GM19193 (cell line): ENCODE data around the gene TNF.
A peak's percentile ranks its signal among the peaks of the same experiment; 100 is the strongest.

Experiments used
- POLR2A ChIP-seq: IDR thresholded peaks from 4 replicates; pipeline ENCODE4 v1.6.1; 2011; ENCODE audit not compliant: insufficient read depth, insufficient read length; ENCODE audit errors: extremely low read depth

The TNF gene

GRCh38 chr6:31558631-31559500 is 16.5 kb upstream of the TNF start:
- TF ChIP-seq POLR2A = peak; percentile 63

GRCh38 chr6:31559606-31559957 is 15.8 kb upstream of the TNF start:
- no peak for TF ChIP-seq POLR2A

GRCh38 chr6:31559958-31560696 is 15.2 kb upstream of the TNF start:
- peak; percentile 31 for TF ChIP-seq POLR2A

DNA sequence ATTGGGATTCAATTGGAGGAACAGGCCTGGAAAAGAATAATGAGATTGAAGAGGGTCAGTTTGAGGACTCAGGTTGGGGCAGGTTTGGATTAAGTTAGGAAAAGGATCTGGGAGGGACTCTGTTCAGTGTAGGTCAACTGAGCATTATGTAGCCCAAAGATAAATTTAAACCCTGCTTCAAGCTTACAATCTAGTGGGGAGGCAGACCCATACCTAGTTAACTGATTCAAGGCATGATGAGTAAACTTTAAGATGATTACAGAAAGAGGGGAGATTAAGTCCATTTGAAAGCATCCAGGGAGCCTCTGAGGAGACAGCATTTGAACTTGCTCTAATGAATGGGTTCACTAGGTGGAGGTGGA is 14.7 kb upstream of the TNF start:
- no peak for TF ChIP-seq POLR2A

- no peak for TF ChIP-seq POLR2A
Observed at GRCh38 chr6:31567531-31568370, 7.6 kb upstream of the TNF start.

DNA sequence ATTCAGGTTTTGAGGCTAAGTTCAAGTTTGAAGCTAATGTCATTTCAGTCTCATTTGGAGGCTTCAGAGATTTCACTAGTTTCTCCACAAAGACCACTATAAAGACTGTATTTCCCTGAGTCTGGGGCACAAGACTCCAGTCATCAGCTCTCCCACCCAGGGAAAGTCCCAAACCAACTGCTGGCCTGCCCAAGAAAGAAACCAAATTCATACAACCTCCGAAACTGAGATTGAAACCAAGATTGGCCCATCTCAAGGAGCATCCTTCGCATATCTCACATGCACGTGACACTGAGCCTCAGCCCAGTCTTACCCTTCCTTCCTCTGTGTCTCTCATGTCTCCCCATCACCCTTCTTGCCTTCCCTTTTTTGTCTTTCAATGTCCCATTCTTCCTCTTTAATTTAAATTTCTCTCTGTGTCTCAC is 6.8 kb upstream of the TNF start:
- TF ChIP-seq POLR2A = peak; percentile 39

DNA sequence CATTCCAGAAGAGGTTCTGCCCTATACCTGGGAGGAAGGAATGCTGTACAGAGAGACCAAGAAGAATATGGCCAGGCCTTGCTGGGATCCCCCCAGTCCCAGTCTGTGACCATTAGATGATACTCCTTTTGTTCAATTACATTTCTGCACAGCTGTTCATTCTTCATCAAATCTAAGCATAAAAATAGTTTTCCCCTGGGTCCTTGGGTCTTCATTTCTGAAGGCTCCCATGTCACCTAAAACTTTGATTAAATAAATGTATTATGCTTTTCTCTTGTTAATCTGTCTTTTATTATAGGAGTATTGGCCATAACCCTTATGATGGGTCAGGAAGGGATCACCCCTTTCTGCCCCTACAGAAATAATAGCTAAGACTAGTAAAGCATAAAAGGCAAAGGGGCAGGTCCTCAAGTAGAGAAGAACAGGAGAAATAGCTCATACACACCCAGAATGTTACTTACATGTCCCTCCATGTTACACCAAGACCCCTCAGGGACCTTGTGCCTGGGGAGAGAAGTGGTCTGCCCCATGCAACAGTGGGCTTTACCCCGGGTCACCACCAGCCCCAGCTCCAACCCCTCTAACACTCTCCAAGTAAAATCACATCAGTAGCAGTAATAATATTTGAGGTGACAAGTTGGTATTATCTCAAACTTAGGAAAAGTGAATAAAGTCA is 5.4 kb upstream of the TNF start:
- TF ChIP-seq POLR2A = no peak

GRCh38 chr6:31572041-31572911 is 3.1 kb upstream of the TNF start, which contains the start of gene LTA:
TSS of gene LTA (plus strand) at chr6:31572289. CDS start at chr6:31572743, 454 bp downstream.
- peak; percentile 92 for TF ChIP-seq POLR2A

GRCh38 chr6:31573239-31574105 is 1.9 kb upstream of the TNF start:
- peak; percentile 9 for TF ChIP-seq POLR2A

DNA sequence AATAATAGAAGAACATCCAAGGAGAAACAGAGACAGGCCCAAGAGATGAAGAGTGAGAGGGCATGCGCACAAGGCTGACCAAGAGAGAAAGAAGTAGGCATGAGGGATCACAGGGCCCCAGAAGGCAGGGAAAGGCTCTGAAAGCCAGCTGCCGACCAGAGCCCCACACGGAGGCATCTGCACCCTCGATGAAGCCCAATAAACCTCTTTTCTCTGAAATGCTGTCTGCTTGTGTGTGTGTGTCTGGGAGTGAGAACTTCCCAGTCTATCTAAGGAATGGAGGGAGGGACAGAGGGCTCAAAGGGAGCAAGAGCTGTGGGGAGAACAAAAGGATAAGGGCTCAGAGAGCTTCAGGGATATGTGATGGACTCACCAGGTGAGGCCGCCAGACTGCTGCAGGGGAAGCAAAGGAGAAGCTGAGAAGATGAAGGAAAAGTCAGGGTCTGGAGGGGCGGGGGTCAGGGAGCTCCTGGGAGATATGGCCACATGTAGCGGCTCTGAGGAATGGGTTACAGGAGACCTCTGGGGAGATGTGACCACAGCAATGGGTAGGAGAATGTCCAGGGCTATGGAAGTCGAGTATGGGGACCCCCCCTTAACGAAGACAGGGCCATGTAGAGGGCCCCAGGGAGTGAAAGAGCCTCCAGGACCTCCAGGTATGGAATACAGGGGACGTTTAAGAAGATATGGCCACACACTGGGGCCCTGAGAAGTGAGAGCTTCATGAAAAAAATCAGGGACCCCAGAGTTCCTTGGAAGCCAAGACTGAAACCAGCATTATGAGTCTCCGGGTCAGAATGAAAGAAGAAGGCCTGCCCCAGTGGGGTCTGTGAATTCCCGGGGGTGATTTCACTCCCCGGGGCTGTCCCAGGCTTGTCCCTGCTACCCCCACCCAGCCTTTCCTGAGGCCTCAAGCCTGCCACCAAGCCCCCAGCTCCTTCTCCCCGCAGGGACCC is 981 bp upstream of the TNF start:
- peak; percentile 62 for TF ChIP-seq POLR2A

GRCh38 chr6:31575952-31576685 is 754 bp downstream of the TNF start:
- no peak for TF ChIP-seq POLR2A
